ENCODE data around the gene MEIS1.

Gene MEIS1

GRCh38 chr2:66469214-66469902 is 34.4 kb downstream of the MEIS1 start:
- no peak overlapping the region for H2BK15ac ChIP-seq (ENCODE audit: low read length)
- WGBS, 2 donors (ENCODE audit: extremely low coverage in 2 of 2, insufficient read length in 2 of 2, insufficient replicate concordance in 1 of 2), result no CpG with 5 or more reads among the region's 11 CpGs
- H3K36me3 ChIP-seq (replicated peaks in 1 of 2; ENCODE audit: control insufficient read depth in 2 of 2, insufficient read depth in 2 of 2, low read length in 2 of 2), result peaks cover 0 to 43% of the 10 kb centered on the region in 2 donors
- H3K23ac ChIP-seq (ENCODE audit: low read depth, low read length, poor library complexity), result no peak overlapping the region
- no peak overlapping the region for H3K9ac ChIP-seq (ENCODE audit: low read depth, low read length, poor library complexity)
- no peak overlapping the region for H2BK12ac ChIP-seq (ENCODE audit: low read length)
- H3K4me2 ChIP-seq (ENCODE audit: insufficient read depth, low read length, poor library complexity, severe bottlenecking), result no peak overlapping the region
- no peaks in the 10 kb centered on the region for H3K79me1 ChIP-seq (ENCODE audit: low read depth, low read length)
- no peak overlapping the region for H2BK120ac ChIP-seq (ENCODE audit: low read depth, low read length)
- no peak overlapping the region for H2AK5ac ChIP-seq (ENCODE audit: low read depth, low read length)
- H4K91ac ChIP-seq (ENCODE audit: low read depth, low read length, poor library complexity), result no peak overlapping the region
- H3K9me3 ChIP-seq (replicated peaks in 1 of 2; ENCODE audit: control insufficient read depth in 2 of 2, insufficient read depth in 1 of 2, low read depth in 1 of 2, low read length in 2 of 2), result no peaks in the 10 kb centered on the region
- peak overlapping the region; percentile 50 for H2AFZ ChIP-seq (ENCODE audit: low read length)
- H3K4me1 ChIP-seq (ENCODE audit: control insufficient read depth in 2 of 2, insufficient read depth in 1 of 2, low read depth in 1 of 2, low read length in 2 of 2), result peaks cover 2 to 33% of the 10 kb centered on the region in 2 donors
- H4K8ac ChIP-seq (ENCODE audit: low read depth, low read length), result no peak overlapping the region
- DNase-seq (ENCODE audit: low spot score), result no peak
- H3K14ac ChIP-seq (ENCODE audit: low read length), result no peak overlapping the region
- peak overlapping the region in 1 of 2 donors; percentile 27 for H3K4me3 ChIP-seq (ENCODE audit: low read length in 2 of 2)
- H3K27ac ChIP-seq (replicated peaks; ENCODE audit: low read length), result no peak overlapping the region
- H3K18ac ChIP-seq (ENCODE audit: low read length), result no peak overlapping the region
- H3K27me3 ChIP-seq (ENCODE audit: control insufficient read depth in 3 of 3, insufficient read depth in 3 of 3, low read depth in 1 of 3, low read length in 3 of 3), result no peaks in the 10 kb centered on the region
- H2BK5ac ChIP-seq (ENCODE audit: low read length), result no peak overlapping the region
- no peak overlapping the region for H3K4ac ChIP-seq (ENCODE audit: low read length)

GRCh38 chr2:66470199-66470598 is 35.3 kb downstream of the MEIS1 start:
- Histone ChIP-seq H3K9me3 (replicated peaks in 1 of 2; ENCODE audit: control insufficient read depth in 2 of 2, insufficient read depth in 1 of 2, low read depth in 1 of 2, low read length in 2 of 2) (no peaks in the 10 kb centered on the region), H3K4me1 (ENCODE audit: control insufficient read depth in 2 of 2, insufficient read depth in 1 of 2, low read depth in 1 of 2, low read length in 2 of 2) (peaks cover 2 to 27% of the 10 kb centered on the region in 2 donors), H2BK5ac (ENCODE audit: low read length) (no peak overlapping the region), H3K14ac (ENCODE audit: low read length) (no peak overlapping the region), H3K4me2 (ENCODE audit: insufficient read depth, low read length, poor library complexity, severe bottlenecking) (no peak overlapping the region), H3K27ac (replicated peaks; ENCODE audit: low read length) (no peak overlapping the region), H2BK15ac (ENCODE audit: low read length) (no peak overlapping the region), H3K18ac (ENCODE audit: low read length) (no peak overlapping the region), H3K4me3 (ENCODE audit: low read length in 2 of 2) (no peak overlapping the region), H2AK5ac (ENCODE audit: low read depth, low read length) (no peak overlapping the region), H4K91ac (ENCODE audit: low read depth, low read length, poor library complexity) (no peak overlapping the region), H3K4ac (ENCODE audit: low read length) (no peak overlapping the region), H3K79me1 (ENCODE audit: low read depth, low read length) (no peaks in the 10 kb centered on the region), H2AFZ (ENCODE audit: low read length) (no peak overlapping the region), H3K9ac (ENCODE audit: low read depth, low read length, poor library complexity) (no peak overlapping the region), H2BK120ac (ENCODE audit: low read depth, low read length) (no peak overlapping the region), H3K27me3 (ENCODE audit: control insufficient read depth in 3 of 3, insufficient read depth in 3 of 3, low read depth in 1 of 3, low read length in 3 of 3) (no peaks in the 10 kb centered on the region), H3K23ac (ENCODE audit: low read depth, low read length, poor library complexity) (no peak overlapping the region), H2BK12ac (ENCODE audit: low read length) (no peak overlapping the region), H4K8ac (ENCODE audit: low read depth, low read length) (no peak overlapping the region), H3K36me3 (replicated peaks in 1 of 2; ENCODE audit: control insufficient read depth in 2 of 2, insufficient read depth in 2 of 2, low read length in 2 of 2) (peaks cover 0 to 37% of the 10 kb centered on the region in 2 donors)
- no peak for DNase-seq (ENCODE audit: low spot score)
- WGBS, 2 donors (ENCODE audit: extremely low coverage in 2 of 2, insufficient read length in 2 of 2, insufficient replicate concordance in 1 of 2), result no CpG with 5 or more reads among the region's 2 CpGs

- Histone ChIP-seq H2BK5ac (ENCODE audit: low read length) (no peak overlapping the region), H3K79me1 (ENCODE audit: low read depth, low read length) (no peaks in the 10 kb centered on the region), H3K9me3 (replicated peaks in 1 of 2; ENCODE audit: control insufficient read depth in 2 of 2, insufficient read depth in 1 of 2, low read depth in 1 of 2, low read length in 2 of 2) (no peaks in the 10 kb centered on the region), H3K9ac (ENCODE audit: low read depth, low read length, poor library complexity) (no peak overlapping the region), H2BK15ac (ENCODE audit: low read length) (no peak overlapping the region), H3K4me1 (ENCODE audit: control insufficient read depth in 2 of 2, insufficient read depth in 1 of 2, low read depth in 1 of 2, low read length in 2 of 2) (peaks cover 2 to 22% of the 10 kb centered on the region in 2 donors), H3K4me2 (ENCODE audit: insufficient read depth, low read length, poor library complexity, severe bottlenecking) (no peak overlapping the region), H2BK120ac (ENCODE audit: low read depth, low read length) (no peak overlapping the region), H3K14ac (ENCODE audit: low read length) (no peak overlapping the region), H3K27ac (replicated peaks; ENCODE audit: low read length) (no peak overlapping the region), H2AK5ac (ENCODE audit: low read depth, low read length) (no peak overlapping the region), H2AFZ (ENCODE audit: low read length) (no peak overlapping the region), H2BK12ac (ENCODE audit: low read length) (no peak overlapping the region), H3K36me3 (replicated peaks in 1 of 2; ENCODE audit: control insufficient read depth in 2 of 2, insufficient read depth in 2 of 2, low read length in 2 of 2) (peaks cover 0 to 45% of the 10 kb centered on the region in 2 donors), H3K4ac (ENCODE audit: low read length) (no peak overlapping the region), H4K91ac (ENCODE audit: low read depth, low read length, poor library complexity) (no peak overlapping the region), H3K23ac (ENCODE audit: low read depth, low read length, poor library complexity) (no peak overlapping the region), H3K18ac (ENCODE audit: low read length) (peak overlapping the region; percentile 2), H3K4me3 (ENCODE audit: low read length in 2 of 2) (no peak overlapping the region), H4K8ac (ENCODE audit: low read depth, low read length) (no peak overlapping the region), H3K27me3 (ENCODE audit: control insufficient read depth in 3 of 3, insufficient read depth in 3 of 3, low read depth in 1 of 3, low read length in 3 of 3) (no peaks in the 10 kb centered on the region)
- no CpG with 5 or more reads among the region's 5 CpGs for WGBS, 2 donors (ENCODE audit: extremely low coverage in 2 of 2, insufficient read length in 2 of 2, insufficient replicate concordance in 1 of 2)
- DNase-seq (ENCODE audit: low spot score), result no peak
Observed at GRCh38 chr2:66472225-66472843, 37.4 kb downstream of the MEIS1 start.

- Histone ChIP-seq H3K4me1 (ENCODE audit: control insufficient read depth in 2 of 2, insufficient read depth in 1 of 2, low read depth in 1 of 2, low read length in 2 of 2) (peaks cover 6 to 8% of the 10 kb centered on the region in 2 donors), H3K27me3 (ENCODE audit: control insufficient read depth in 3 of 3, insufficient read depth in 3 of 3, low read depth in 1 of 3, low read length in 3 of 3) (no peaks in the 10 kb centered on the region), H3K27ac (replicated peaks; ENCODE audit: low read length) (no peak overlapping the region), H3K23ac (ENCODE audit: low read depth, low read length, poor library complexity) (no peak overlapping the region), H2AFZ (ENCODE audit: low read length) (no peak overlapping the region), H3K18ac (ENCODE audit: low read length) (no peak overlapping the region), H3K9ac (ENCODE audit: low read depth, low read length, poor library complexity) (no peak overlapping the region), H3K9me3 (replicated peaks in 1 of 2; ENCODE audit: control insufficient read depth in 2 of 2, insufficient read depth in 1 of 2, low read depth in 1 of 2, low read length in 2 of 2) (no peaks in the 10 kb centered on the region), H2BK12ac (ENCODE audit: low read length) (no peak overlapping the region), H2AK5ac (ENCODE audit: low read depth, low read length) (no peak overlapping the region), H2BK5ac (ENCODE audit: low read length) (no peak overlapping the region), H2BK15ac (ENCODE audit: low read length) (no peak overlapping the region), H3K4ac (ENCODE audit: low read length) (no peak overlapping the region), H3K4me3 (ENCODE audit: low read length in 2 of 2) (no peak overlapping the region), H3K4me2 (ENCODE audit: insufficient read depth, low read length, poor library complexity, severe bottlenecking) (no peak overlapping the region), H3K79me1 (ENCODE audit: low read depth, low read length) (no peaks in the 10 kb centered on the region), H3K36me3 (replicated peaks in 1 of 2; ENCODE audit: control insufficient read depth in 2 of 2, insufficient read depth in 2 of 2, low read length in 2 of 2) (peaks cover 0 to 64% of the 10 kb centered on the region in 2 donors), H3K14ac (ENCODE audit: low read length) (no peak overlapping the region), H4K8ac (ENCODE audit: low read depth, low read length) (no peak overlapping the region), H4K91ac (ENCODE audit: low read depth, low read length, poor library complexity) (no peak overlapping the region), H2BK120ac (ENCODE audit: low read depth, low read length) (no peak overlapping the region)
- no peak for DNase-seq (ENCODE audit: low spot score)
- whole genome bisulfite sequencing, 2 donors (ENCODE audit: extremely low coverage in 2 of 2, insufficient read length in 2 of 2, insufficient replicate concordance in 1 of 2), result 100% methylated on average over 1 of the region's 4 CpGs
Observed at GRCh38 chr2:66477135-66477842, 42.4 kb downstream of the MEIS1 start.

All from neuronal stem cell (in vitro differentiated cells).